VCaP (cell line): Measurements from ENCODE around the gene C2.

Experiments
- H3K27ac ChIP-seq: fragments of 450-650 bp; 2 replicates; pipeline ENCODE4 v1.5.1; 2017
- TF ChIP-seq, protein P1 (sequence below): fragments of 450-650 bp; conservative IDR thresholded peaks from 2 replicates; pipeline ENCODE4 v1.5.1; 2017; ENCODE audit warnings: mild to moderate bottlenecking, moderate library complexity

C2 gene

GRCh38 chr6:31935021-31935420 lies 7.5 kb downstream of the C2 start:
- no peak overlapping the region for H3K27ac ChIP-seq
- TF ChIP-seq, protein P1, sequence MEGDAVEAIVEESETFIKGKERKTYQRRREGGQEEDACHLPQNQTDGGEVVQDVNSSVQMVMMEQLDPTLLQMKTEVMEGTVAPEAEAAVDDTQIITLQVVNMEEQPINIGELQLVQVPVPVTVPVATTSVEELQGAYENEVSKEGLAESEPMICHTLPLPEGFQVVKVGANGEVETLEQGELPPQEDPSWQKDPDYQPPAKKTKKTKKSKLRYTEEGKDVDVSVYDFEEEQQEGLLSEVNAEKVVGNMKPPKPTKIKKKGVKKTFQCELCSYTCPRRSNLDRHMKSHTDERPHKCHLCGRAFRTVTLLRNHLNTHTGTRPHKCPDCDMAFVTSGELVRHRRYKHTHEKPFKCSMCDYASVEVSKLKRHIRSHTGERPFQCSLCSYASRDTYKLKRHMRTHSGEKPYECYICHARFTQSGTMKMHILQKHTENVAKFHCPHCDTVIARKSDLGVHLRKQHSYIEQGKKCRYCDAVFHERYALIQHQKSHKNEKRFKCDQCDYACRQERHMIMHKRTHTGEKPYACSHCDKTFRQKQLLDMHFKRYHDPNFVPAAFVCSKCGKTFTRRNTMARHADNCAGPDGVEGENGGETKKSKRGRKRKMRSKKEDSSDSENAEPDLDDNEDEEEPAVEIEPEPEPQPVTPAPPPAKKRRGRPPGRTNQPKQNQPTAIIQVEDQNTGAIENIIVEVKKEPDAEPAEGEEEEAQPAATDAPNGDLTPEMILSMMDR = no peak

DNA sequence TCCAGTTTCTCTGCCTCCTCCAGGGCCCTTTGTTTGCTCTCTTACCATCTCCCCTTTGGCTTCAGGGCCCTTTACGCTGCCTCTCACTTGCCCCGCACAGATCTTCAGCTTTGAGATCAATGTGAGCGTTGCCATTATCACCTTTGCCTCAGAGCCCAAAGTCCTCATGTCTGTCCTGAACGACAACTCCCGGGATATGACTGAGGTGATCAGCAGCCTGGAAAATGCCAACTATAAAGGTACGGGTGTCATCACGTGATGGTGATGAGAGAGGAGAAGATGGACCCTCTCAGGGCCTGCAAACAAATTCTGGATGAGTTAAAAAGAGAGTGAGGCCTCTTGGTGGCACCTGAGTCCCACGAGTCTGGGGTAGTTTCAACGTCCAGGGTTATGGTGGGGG lies 8.3 kb downstream of the C2 start:
- TF ChIP-seq, protein P1 = no peak
- no peak overlapping the region for H3K27ac ChIP-seq

GRCh38 chr6:31940256-31940664 lies 12.7 kb downstream of the C2 start:
- TF ChIP-seq, protein P1 = no peak
- no peak overlapping the region for H3K27ac ChIP-seq

DNA sequence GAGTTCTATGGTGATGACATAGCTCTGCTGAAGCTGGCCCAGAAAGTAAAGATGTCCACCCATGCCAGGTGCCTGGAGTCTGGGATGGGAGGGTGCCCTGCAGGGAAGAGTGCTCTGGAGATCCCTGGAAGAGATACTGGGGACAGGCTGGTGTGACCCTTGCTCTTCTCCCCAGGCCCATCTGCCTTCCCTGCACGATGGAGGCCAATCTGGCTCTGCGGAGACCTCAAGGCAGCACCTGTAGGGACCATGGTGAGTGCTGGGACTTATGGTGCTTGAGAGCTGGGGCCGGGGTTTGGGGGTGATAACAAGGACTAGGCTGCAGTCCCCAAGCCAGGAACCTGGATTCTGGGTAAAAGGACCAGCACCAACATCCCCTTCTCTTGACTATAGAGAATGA lies 16.2 kb downstream of the C2 start:
- H3K27ac ChIP-seq = no peak overlapping the region
- TF ChIP-seq, protein P1 = no peak

DNA sequence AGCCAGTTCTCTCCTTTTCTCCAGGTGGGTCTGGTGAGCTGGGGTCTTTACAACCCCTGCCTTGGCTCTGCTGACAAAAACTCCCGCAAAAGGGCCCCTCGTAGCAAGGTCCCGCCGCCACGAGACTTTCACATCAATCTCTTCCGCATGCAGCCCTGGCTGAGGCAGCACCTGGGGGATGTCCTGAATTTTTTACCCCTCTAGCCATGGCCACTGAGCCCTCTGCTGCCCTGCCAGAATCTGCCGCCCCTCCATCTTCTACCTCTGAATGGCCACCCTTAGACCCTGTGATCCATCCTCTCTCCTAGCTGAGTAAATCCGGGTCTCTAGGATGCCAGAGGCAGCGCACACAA lies 17.6 kb downstream of the C2 start:
- H3K27ac ChIP-seq = no peak overlapping the region
- TF ChIP-seq, protein P1 = no peak

GRCh38 chr6:31945507-31946369 lies 18.2 kb downstream of the C2 start, which contains the start of gene CFB:
Gene CFB, plus strand, starts transcription at chr6:31946095. Its CDS starts 127 bp downstream, at chr6:31946222.
- H3K27ac ChIP-seq = no peak within 1 kb of the TSS
- TF ChIP-seq, protein P1 = no peak

DNA sequence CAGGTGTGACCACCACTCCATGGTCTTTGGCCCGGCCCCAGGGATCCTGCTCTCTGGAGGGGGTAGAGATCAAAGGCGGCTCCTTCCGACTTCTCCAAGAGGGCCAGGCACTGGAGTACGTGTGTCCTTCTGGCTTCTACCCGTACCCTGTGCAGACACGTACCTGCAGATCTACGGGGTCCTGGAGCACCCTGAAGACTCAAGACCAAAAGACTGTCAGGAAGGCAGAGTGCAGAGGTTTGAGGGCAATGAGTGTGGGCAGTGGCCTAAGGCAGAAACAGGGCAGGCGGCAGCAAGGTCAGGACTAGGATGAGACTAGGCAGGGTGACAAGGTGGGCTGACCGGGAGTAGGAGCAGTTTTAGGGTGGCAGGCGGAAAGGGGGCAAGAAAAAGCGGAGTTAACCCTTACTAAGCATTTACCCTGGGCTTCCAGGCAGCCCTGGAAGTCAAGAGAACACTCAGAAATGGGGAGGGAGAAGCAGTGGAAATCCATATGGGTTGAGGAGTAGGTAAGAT lies 18.9 kb downstream of the C2 start:
- TF ChIP-seq, protein P1 = no peak
- H3K27ac ChIP-seq = no peak overlapping the region
